Measurements from ENCODE around the gene APOA4.

The APOA4 gene

GRCh38 chr11:116772443-116773202 is 50.5 kb downstream of the APOA4 start, which contains the start of gene BUD13:
TSS of gene BUD13 (minus strand) at chr11:116772987. CDS start at chr11:116772964, 23 bp downstream.
- DNase-seq = peak; percentile 86 to 95 (median 91)

GRCh38 chr11:116771935-116772334 is 51.2 kb downstream of the APOA4 start:
- no peak for DNase-seq
